Stimulated activated CD4-positive, alpha-beta T cell treated with anti-CD3 and anti-CD28 coated beads, TNF-alpha, amount 100 ng/mL, for 1 hour (primary cell): ENCODE measurements around the gene DSC2.
"Not testable (repeated sequence)": the region's sequence is repeated elsewhere in the genome, so short reads cannot be mapped to it uniquely, and the experiment has no call there.

ENCODE experiments used
- DNase-seq, 3 donors: peaks; one replicate each; pipeline ENCODE4 v3.0.0-alpha.2; 2020; ENCODE audit warnings: low read depth in 3 of 3, low spot score in 1 of 3

The DSC2 gene

GRCh38 chr18:31043709-31044108 lies 58.5 kb downstream of the DSC2 start:
- no peak for DNase-seq

- no peak for DNase-seq
Observed at GRCh38 chr18:31042406-31043181, 59.6 kb downstream of the DSC2 start, which contains the start of gene DSC3. DSC3 (minus strand) TSS chr18:31042742; CDS start chr18:31042660, 82 bp downstream.

- DNase-seq, result no peak
Observed at GRCh38 chr18:31042084-31042405, 60.2 kb downstream of the DSC2 start.

GRCh38 chr18:31041271-31042083 lies 60.7 kb downstream of the DSC2 start:
- DNase-seq, result no peak

- DNase-seq, result no peak
Observed at GRCh38 chr18:31040686-31041270, 61.4 kb downstream of the DSC2 start.

- DNase-seq, result no peak
Observed at GRCh38 chr18:31039426-31039825, 62.8 kb downstream of the DSC2 start.

- DNase-seq, result not testable (repeated sequence)
Observed at GRCh38 chr18:31037686-31038085, 64.5 kb downstream of the DSC2 start.

GRCh38 chr18:31034541-31034940 lies 67.7 kb downstream of the DSC2 start:
- no peak for DNase-seq

GRCh38 chr18:31030574-31031278 lies 71.5 kb downstream of the DSC2 start:
- no peak for DNase-seq

GRCh38 chr18:31015715-31016434 lies 86.3 kb downstream of the DSC2 start:
- no peak for DNase-seq

GRCh38 chr18:31011455-31011854 lies 90.8 kb downstream of the DSC2 start:
- DNase-seq, result not testable (repeated sequence)

GRCh38 chr18:31010601-31011000 lies 91.6 kb downstream of the DSC2 start:
- no peak for DNase-seq
